Heart right ventricle (tissue), 16 donors: Measurements from ENCODE around the gene MAGEC1. TPM values are rescaled to one million over a fixed set of nuclear protein-coding genes. Genes with fewer than 3 reads are reported as not detected.

Experiments
- ATAC-seq, 8 donors: fragments of 200-7000 bp; cut with Tn5 transposase; one replicate each; pipeline ENCODE4 v1.9.1; 2020; ENCODE audit warnings: mild to moderate bottlenecking in 8 of 8, moderate library complexity in 8 of 8, moderate number of reproducible peaks in 1 of 8
- DNase-seq, 2 donors: peaks; one replicate each; pipeline ENCODE4 v3.0.0-alpha.2; 2020
- H3K27ac ChIP-seq, 10 donors: fragments of 200-600 bp; sonication (generic) in 2 of 10; one replicate each; pipeline versions ENCODE4 v1.5.0 to v1.8.0; 2020 to 2022; ENCODE audit warnings: mild to moderate bottlenecking in 3 of 10
- H3K27me3 ChIP-seq, 7 donors: fragments of 200-600 bp; one replicate each; pipeline ENCODE4 v1.8.0; 2021 to 2022; ENCODE audit warnings: mild to moderate bottlenecking in 2 of 7
- H3K36me3 ChIP-seq, 9 donors: fragments of 200-600 bp; sonication (generic) in 1 of 9; one replicate each; pipeline versions ENCODE4 v1.5.0 to v1.8.0; 2020 to 2022; ENCODE audit warnings: mild to moderate bottlenecking in 2 of 9
- H3K4me1 ChIP-seq, 9 donors: fragments of 200-600 bp; sonication (generic) in 1 of 9; one replicate each; pipeline versions ENCODE4 v1.5.0 to v1.8.0; 2020 to 2022; ENCODE audit warnings: mild to moderate bottlenecking in 4 of 9
- H3K4me3 ChIP-seq, 10 donors: fragments of 200-600 bp; sonication (generic) in 2 of 10; one replicate each; pipeline versions ENCODE4 v1.5.0 to v1.8.0; 2020 to 2022; ENCODE audit warnings: mild to moderate bottlenecking in 7 of 10, moderate library complexity in 2 of 10
- H3K9me3 ChIP-seq, 11 donors: fragments of 200-600 bp in 10 of 11; sonication (generic) in 2 of 11; one replicate each; pipeline versions ENCODE4 v1.5.0 to v1.8.0; 2013 to 2022; ENCODE audit warnings: mild to moderate bottlenecking in 2 of 11, control low read depth in 1 of 11, moderate library complexity in 1 of 11
- WGBS, 2 donors: extraction: QIAGEN DNeasy Blood & Tissue Kit; methylation state at CpG; one replicate each; pipeline ENCODE4 v1.1.7; 2013; ENCODE audit warnings: inconsistent platforms in 1 of 2; 5-methylcytosine and 5-hydroxymethylcytosine counted together
- intact Hi-C, 10 donors: fragments of 100-400 bp; cut with DNase I; formaldehyde crosslinking; loops; one replicate each; pipeline versions ENCODE4 v1.11.1 to v1.14.2; 2022
- polyA plus RNA-seq, 2 donors: library from polyadenylated mRNA; stranded (reverse); fragments of 200-250 nt; gene quantifications; one replicate each; pipeline ENCODE4 v1.2.3, GENCODE V29; 2013
- total RNA-seq, 10 donors: library from RNA; stranded (reverse); fragmentation: NEBNext Ultra II Directional in 3 of 10; extraction: Animal tissue kit (Norgen Biotek cat#: 25700) in 3 of 10; gene quantifications; one replicate each; pipeline versions ENCODE4 v1.2.1 to v1.2.4, GENCODE V29; 2021 to 2023
- TF ChIP-seq, protein P1 (sequence below), 9 donors: fragments of 200-600 bp; sonication (generic) in 2 of 9; IDR thresholded peaks; one replicate each; pipeline versions ENCODE4 v1.5.0 to v1.8.0; 2021 to 2022; ENCODE audit warnings: antibody characterized with exemption in 9 of 9, mild to moderate bottlenecking in 5 of 9, moderate library complexity in 1 of 9
- donor health status: Arrhythmogenic right ventricular cardiomyopathy.
- donor health status: ischemic (EF 13 %, LVEDD 7.1; RV severe dilation, severe dysfunction).
- donor health status: healthy with polysubstance abuse.
- donor health status: DM: no; HTN: yes; CAD: no.
- donor health status: DM: no; HTN: no; CAD: no.
- donor health status: ischemic (EF 25% LVEDD 6.9; RV normal size, moderate dysfunction).
- donor health status: ischemic (EF 25% LVEDD 5.7; RV mildly dilated, moderate dysfunction).
- donor health status: healthy.
- donor health status: DM: yes; HTN: yes; CAD: no.
- donor health status: Ischemic cardiomyopathy.
- donor health status: ischemic (EF 35%, LVEDD 5.7; RV mildly dilated, moderate dysfunction).
- donor health status: nonischemic (EF 11% LVEDD 7.7; RV severe dilation, severe dysfunction).
- donor health status: DM: yes; HTN: yes; CAD: no.
- donor health status: PGD.
- donor health status: ischemic (EF 29% LVEDD 5.4; RV normal size, mild dysfunction).
- donor health status: nonischemic (EF 23%, LVEDD 6.1; RV moderate dilation, normal function).

MAGEC1 gene
- total and polyA plus RNA-seq, 12 donors: not detected

DNA sequence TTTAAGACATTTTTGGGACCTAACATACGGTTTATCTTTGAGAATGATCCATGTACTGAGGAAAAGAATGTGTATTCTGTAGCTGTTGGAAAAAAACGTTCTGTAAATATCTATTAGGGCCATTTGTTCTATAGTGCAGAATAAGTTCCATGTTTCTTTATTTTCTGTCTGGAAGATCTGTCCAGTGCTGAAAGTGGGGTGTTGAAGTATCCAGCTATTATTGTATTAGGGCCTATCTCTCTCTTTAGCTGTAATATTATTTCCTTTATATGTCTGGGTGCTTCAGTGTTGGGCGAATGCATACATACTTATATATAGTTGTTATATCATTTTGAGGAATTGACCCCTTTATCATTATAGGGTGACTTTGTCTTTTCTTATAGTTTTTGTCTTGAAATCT lies 24.7 kb downstream of the MAGEC1 start:
- no peak overlapping the region for H3K27ac ChIP-seq
- no peaks in the 10 kb centered on the region for H3K36me3 ChIP-seq
- H3K27me3 ChIP-seq: no peaks in the 10 kb centered on the region
- TF ChIP-seq, protein P1, sequence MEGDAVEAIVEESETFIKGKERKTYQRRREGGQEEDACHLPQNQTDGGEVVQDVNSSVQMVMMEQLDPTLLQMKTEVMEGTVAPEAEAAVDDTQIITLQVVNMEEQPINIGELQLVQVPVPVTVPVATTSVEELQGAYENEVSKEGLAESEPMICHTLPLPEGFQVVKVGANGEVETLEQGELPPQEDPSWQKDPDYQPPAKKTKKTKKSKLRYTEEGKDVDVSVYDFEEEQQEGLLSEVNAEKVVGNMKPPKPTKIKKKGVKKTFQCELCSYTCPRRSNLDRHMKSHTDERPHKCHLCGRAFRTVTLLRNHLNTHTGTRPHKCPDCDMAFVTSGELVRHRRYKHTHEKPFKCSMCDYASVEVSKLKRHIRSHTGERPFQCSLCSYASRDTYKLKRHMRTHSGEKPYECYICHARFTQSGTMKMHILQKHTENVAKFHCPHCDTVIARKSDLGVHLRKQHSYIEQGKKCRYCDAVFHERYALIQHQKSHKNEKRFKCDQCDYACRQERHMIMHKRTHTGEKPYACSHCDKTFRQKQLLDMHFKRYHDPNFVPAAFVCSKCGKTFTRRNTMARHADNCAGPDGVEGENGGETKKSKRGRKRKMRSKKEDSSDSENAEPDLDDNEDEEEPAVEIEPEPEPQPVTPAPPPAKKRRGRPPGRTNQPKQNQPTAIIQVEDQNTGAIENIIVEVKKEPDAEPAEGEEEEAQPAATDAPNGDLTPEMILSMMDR (IDR thresholded peaks at IDR 0.05): no peak
- H3K9me3 ChIP-seq: no peaks in the 10 kb centered on the region
- intact Hi-C loops: no loop called here
- DNase-seq: no peak
- WGBS, 2 donors: 56 to 58% methylated on average over 3 of the region's 3 CpGs
- ATAC-seq: no peak
- no peaks in the 10 kb centered on the region for H3K4me1 ChIP-seq
- H3K4me3 ChIP-seq: no peak overlapping the region

DNA sequence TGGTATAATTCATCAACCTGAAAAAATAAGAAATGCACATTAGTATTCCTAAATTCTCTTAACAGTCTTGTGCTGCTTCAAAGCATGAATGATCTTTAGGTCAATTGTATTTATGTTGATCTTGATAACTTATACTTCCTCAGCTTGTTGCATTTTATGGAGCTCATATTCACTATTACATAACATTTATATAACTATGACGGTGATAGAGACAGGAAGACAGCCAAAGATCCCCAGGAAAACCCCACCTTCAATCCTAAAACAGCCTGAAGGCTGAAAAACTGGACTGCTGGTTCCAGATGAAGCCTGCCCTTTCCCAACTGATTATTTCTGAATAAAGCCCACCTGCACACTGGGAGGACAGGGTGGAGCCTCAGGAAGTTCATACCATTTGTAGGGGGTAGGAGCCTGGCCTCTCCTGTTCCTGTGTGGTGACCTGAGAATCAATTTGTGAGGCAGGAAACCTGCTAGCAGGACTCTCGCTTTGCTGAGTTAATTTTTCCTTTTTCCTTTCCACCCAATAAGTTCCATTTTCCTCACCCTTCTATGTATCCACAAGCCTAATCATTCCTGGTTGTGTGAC lies 30.5 kb downstream of the MAGEC1 start:
- Histone ChIP-seq H3K36me3 (no peaks in the 10 kb centered on the region), H3K27me3 (no peaks in the 10 kb centered on the region), H3K4me1 (no peaks in the 10 kb centered on the region), H3K27ac (no peak overlapping the region), H3K9me3 (peaks cover 0 to 8% (median 0%) of the 10 kb centered on the region in 11 donors), H3K4me3 (no peak overlapping the region)
- no peak for DNase-seq
- intact Hi-C loops: no loop called here
- no peak for ATAC-seq
- TF ChIP-seq, protein P1 (IDR thresholded peaks at IDR 0.05): no peak
- 46 to 47% methylated on average over 2 of the region's 2 CpGs for WGBS, 2 donors

DNA sequence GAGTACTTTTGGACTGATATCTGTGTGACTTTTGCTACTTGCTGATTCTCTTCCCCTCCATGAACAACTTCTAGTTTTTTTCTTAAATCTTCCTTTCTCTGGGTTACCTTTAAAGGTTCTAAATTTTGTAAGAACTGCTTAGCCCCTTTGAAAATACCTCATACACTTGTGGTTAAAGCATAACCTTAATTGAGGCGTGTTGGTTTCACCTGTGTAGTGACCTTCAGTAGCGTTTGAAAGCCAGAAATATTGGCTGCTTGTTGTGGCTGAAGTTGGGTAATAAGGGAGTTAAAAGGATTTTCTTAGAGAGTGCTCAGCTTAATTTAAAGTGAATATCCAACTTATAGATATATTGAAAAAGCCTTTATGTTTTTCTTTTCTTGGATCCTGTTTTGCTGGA lies 32.0 kb downstream of the MAGEC1 start:
- no peak overlapping the region for H3K27ac ChIP-seq
- intact Hi-C loops: no loop called here
- DNase-seq: no peak
- no peaks in the 10 kb centered on the region for H3K4me1 ChIP-seq
- 84 to 86% methylated on average over 2 of the region's 2 CpGs for WGBS, 2 donors
- no peak for ATAC-seq
- H3K9me3 ChIP-seq: peaks cover 0 to 8% (median 0%) of the 10 kb centered on the region in 11 donors
- no peak overlapping the region for H3K4me3 ChIP-seq
- H3K27me3 ChIP-seq: no peaks in the 10 kb centered on the region
- TF ChIP-seq, protein P1 (IDR thresholded peaks at IDR 0.05): no peak
- no peaks in the 10 kb centered on the region for H3K36me3 ChIP-seq

DNA sequence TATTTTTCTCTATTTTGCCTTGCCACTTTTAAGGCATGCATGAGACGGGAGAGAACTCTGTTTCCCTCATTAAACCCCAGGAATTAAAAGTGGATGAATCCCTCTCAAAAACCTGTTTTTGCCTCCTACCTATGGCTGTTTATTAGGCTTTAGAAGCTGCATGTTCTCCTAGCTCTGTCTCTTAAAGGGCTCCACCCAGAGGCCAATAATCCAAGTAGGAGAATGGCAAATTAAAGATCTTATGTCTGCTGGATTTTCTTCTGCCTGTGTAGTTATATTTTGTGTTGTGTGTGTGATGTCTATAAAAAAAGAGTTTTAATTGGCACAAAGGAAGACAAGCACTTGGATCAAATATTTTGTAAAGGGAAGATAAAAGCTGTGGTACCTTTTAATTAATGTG lies 32.4 kb downstream of the MAGEC1 start:
- no peak for ATAC-seq
- Histone ChIP-seq H3K9me3 (peaks cover 0 to 8% (median 0%) of the 10 kb centered on the region in 11 donors), H3K36me3 (no peaks in the 10 kb centered on the region), H3K27ac (no peak overlapping the region), H3K27me3 (no peaks in the 10 kb centered on the region), H3K4me3 (no peak overlapping the region), H3K4me1 (no peaks in the 10 kb centered on the region)
- DNase-seq: no peak
- 80% methylated on average over 1 of the region's 1 CpG for WGBS, 2 donors
- TF ChIP-seq, protein P1 (IDR thresholded peaks at IDR 0.05): no peak
- intact Hi-C loops: no loop called here
